ENCODE measurements around the gene NMRAL1.

Gene NMRAL1

GRCh38 chr16:4475880-4476788 is 1.7 kb upstream of the NMRAL1 start, which contains the start of gene HMOX2:
Gene HMOX2, plus strand, starts transcription at chr16:4476398. Its CDS starts 29,127 bp downstream, at chr16:4505525.
- ChIA-PET CTCF (interaction anchor here (0.6 to 1.5 kb wide), 6 partner anchors 11 to 646 kb away, joined by 3 to 11 read pairs (median 4); no protein-coding TSS in a partner anchor), POLR2A (ENCODE audit: low non-redundant PET) (interaction anchor here (0.6 kb wide), 2 partner anchors 11 to 12 kb away, joined by 3 read pairs; no protein-coding TSS in a partner anchor)
- DNase-seq (ENCODE audit: low spot score): peak; percentile 89
- TF ChIP-seq CTCF (conservative IDR thresholded peaks at IDR 0.05; ENCODE audit: low read depth): peak; percentile 87
- H3K27ac ChIP-seq: peak within 1 kb of the TSS; percentile 86

- DNase-seq (ENCODE audit: low spot score): no peak
- CTCF ChIA-PET: no interaction called here
- no peak for TF ChIP-seq CTCF (conservative IDR thresholded peaks at IDR 0.05; ENCODE audit: low read depth)
- POLR2A ChIA-PET (ENCODE audit: low non-redundant PET): interaction anchor here (1.3 kb wide), 1 partner anchor 9 kb away, joined by 3 read pairs; no protein-coding TSS in a partner anchor
- no peak overlapping the region; the same call in 1 of the 2 replicates for H3K27ac ChIP-seq
Observed at GRCh38 chr16:4472880-4473279, 1.5 kb downstream of the NMRAL1 start.

- DNase-seq (ENCODE audit: low spot score): no peak
- CTCF ChIA-PET: interaction anchor here (0.6 kb wide), 2 partner anchors 21 to 43 kb away, joined by 3 to 4 read pairs; no protein-coding TSS in a partner anchor
- H3K27ac ChIP-seq: peak overlapping the region; percentile 30
- TF ChIP-seq CTCF (conservative IDR thresholded peaks at IDR 0.05; ENCODE audit: low read depth): no peak
- POLR2A ChIA-PET (ENCODE audit: low non-redundant PET): interaction anchor here (1.3 kb wide), 1 partner anchor 8 kb away, joined by 3 read pairs; no protein-coding TSS in a partner anchor
Observed at GRCh38 chr16:4471869-4472268, 2.6 kb downstream of the NMRAL1 start.

GRCh38 chr16:4468972-4469371 is 5.5 kb downstream of the NMRAL1 start:
- no peak for TF ChIP-seq CTCF (conservative IDR thresholded peaks at IDR 0.05; ENCODE audit: low read depth)
- CTCF ChIA-PET: no interaction called here
- no peak for DNase-seq (ENCODE audit: low spot score)
- POLR2A ChIA-PET (ENCODE audit: low non-redundant PET): no interaction called here
- peak overlapping the region; percentile 25; the same call in 1 of the 2 replicates for H3K27ac ChIP-seq

- CTCF ChIA-PET: interaction anchor here (0.6 kb wide), 2 partner anchors 11 to 16 kb away, joined by 3 to 6 read pairs; no protein-coding TSS in a partner anchor
- no peak overlapping the region for H3K27ac ChIP-seq
- no peak for TF ChIP-seq CTCF (conservative IDR thresholded peaks at IDR 0.05; ENCODE audit: low read depth)
- POLR2A ChIA-PET (ENCODE audit: low non-redundant PET): no interaction called here
- DNase-seq (ENCODE audit: low spot score): no peak
Observed at GRCh38 chr16:4467916-4468315, 6.5 kb downstream of the NMRAL1 start.

- POLR2A ChIA-PET (ENCODE audit: low non-redundant PET): no interaction called here
- TF ChIP-seq CTCF (conservative IDR thresholded peaks at IDR 0.05; ENCODE audit: low read depth): no peak
- CTCF ChIA-PET: no interaction called here
- H3K27ac ChIP-seq: peak overlapping the region; percentile 69; the same call in 1 of the 2 replicates
- no peak for DNase-seq (ENCODE audit: low spot score)
Observed at GRCh38 chr16:4465977-4466779, 8.2 kb downstream of the NMRAL1 start.
